ENCODE results near the gene PRSS3.

GRCh38 chr9:33791117-33791516, 4.2 kb upstream of the PRSS3 start:
- TF ChIP-seq POLR2A (IDR thresholded peaks at IDR 0.05) (no peak), CTCF (IDR thresholded peaks at IDR 0.05 in 8 of 11, conservative IDR thresholded peaks at IDR 0.05 in 3 of 11) (no peak), POLR2AphosphoS5 (IDR thresholded peaks at IDR 0.05) (no peak)
